WTC11 (cell line): ENCODE measurements around the gene IL10RB.

ENCODE experiments used
- CTCF ChIP-seq: fragments of 200-600 bp; IDR thresholded peaks from 2 replicates; pipeline ENCODE4 v1.8.0; 2022; ENCODE audit warnings: antibody characterized with exemption
- E2F4 ChIP-seq: sonication (generic); formaldehyde crosslinking; IDR thresholded peaks from 2 replicates; pipeline ENCODE4 v1.8.1; 2022; ENCODE audit warnings: low read depth, mild to moderate bottlenecking, moderate library complexity, missing genetic modification reagents, borderline replicate concordance
- GABPB1 ChIP-seq: sonication (generic); formaldehyde crosslinking; IDR thresholded peaks from 2 replicates; pipeline ENCODE4 v1.8.1; 2023; ENCODE audit warnings: mild to moderate bottlenecking, missing genetic modification reagents
- IRF2 ChIP-seq: sonication (generic); formaldehyde crosslinking; IDR thresholded peaks from 2 replicates; pipeline ENCODE4 v1.8.0; 2022; ENCODE audit warnings: low read depth, missing genetic modification reagents, borderline replicate concordance
- MAX ChIP-seq: sonication (generic); formaldehyde crosslinking; IDR thresholded peaks from 2 replicates; pipeline ENCODE4 v1.8.0; 2022; ENCODE audit warnings: mild to moderate bottlenecking, missing genetic modification reagents
- MXD4 ChIP-seq: fragments of 250-450 bp; sonication (Bioruptor Pico); IDR thresholded peaks from 2 replicates; pipeline ENCODE4 v1.8.0; 2021; ENCODE audit warnings: mild to moderate bottlenecking, moderate library complexity, borderline replicate concordance
- SP1 ChIP-seq: sonication (generic); formaldehyde crosslinking; conservative IDR thresholded peaks from 2 replicates; pipeline ENCODE4 v1.8.1; 2022; ENCODE audit warnings: missing genetic modification reagents
- STAT6 ChIP-seq: sonication (generic); formaldehyde crosslinking; conservative IDR thresholded peaks from 2 replicates; pipeline ENCODE4 v1.8.1; 2023; ENCODE audit warnings: mild to moderate bottlenecking, low read depth, missing genetic modification reagents, moderate library complexity
- ZBTB21 ChIP-seq: sonication (generic); formaldehyde crosslinking; IDR thresholded peaks from 2 replicates; pipeline ENCODE4 v1.8.1; 2023; ENCODE audit warnings: mild to moderate bottlenecking, missing genetic modification reagents, borderline replicate concordance
- ZNF416 ChIP-seq: fragments of 250-450 bp; sonication (Bioruptor Pico); IDR thresholded peaks from 2 replicates; pipeline ENCODE4 v1.9.0; 2021; ENCODE audit warnings: mild to moderate bottlenecking, inconsistent platforms

- TF ChIP-seq CTCF (no peak), ZBTB21 (no peak), STAT6 (CRISPR knock-in tag) (no peak), GABPB1 (CRISPR knock-in tag) (no peak), MXD4 (CRISPR knock-in tag) (no peak), MAX (CRISPR knock-in tag) (no peak), IRF2 (CRISPR knock-in tag) (no peak), SP1 (CRISPR knock-in tag) (no peak), E2F4 (CRISPR knock-in tag) (no peak), ZNF416 (no peak)
Observed at GRCh38 chr21:33219954-33220353, 46.2 kb upstream of the IL10RB start.
